ENCODE measurements around the gene FAF1. TPM values are rescaled to one million over a fixed set of nuclear protein-coding genes. Genes with fewer than 3 reads are reported as not detected.

FAF1 gene
- total and polyA plus RNA-seq, 9 of the 15 experiments (the other 6 are each of a cell fraction or from before 2014, with no cell fraction given), result 48.7 to 225 (median 118) TPM

GRCh38 chr1:50488356-50488755 is 471.7 kb downstream of the FAF1 start:
- FAIRE-seq (no peak), DNase-seq (ENCODE audit: extremely low read depth in 1 of 4, low spot score in 3 of 4) (no peak), ATAC-seq (no peak)
- Histone ChIP-seq H4K20me1 (replicated peaks; ENCODE audit: control insufficient read depth, insufficient read depth, low read length) (no peaks in the 10 kb centered on the region), H3K9ac (ENCODE audit: insufficient read depth in 1 of 2, low read depth in 2 of 2, low read length in 2 of 2) (no peak overlapping the region), H3K4me2 (ENCODE audit: insufficient read depth, low read length) (no peak overlapping the region), H3K79me2 (ENCODE audit: control insufficient read depth, insufficient read depth, low read length) (no peaks in the 10 kb centered on the region), H3K4me1 (replicated peaks in 1 of 2; ENCODE audit: control insufficient read depth in 2 of 2, insufficient read depth in 2 of 2, low read length in 2 of 2) (no peaks in the 10 kb centered on the region), H3K36me3 (ENCODE audit: control insufficient read depth, insufficient read depth, low read length) (peaks cover 45% of the 10 kb centered on the region), H3K27ac (ENCODE audit: extremely low read depth, low read depth, low read length) (no peak overlapping the region), H2AFZ (ENCODE audit: low read depth, low read length) (no peak overlapping the region), H3K4me3 (no peak overlapping the region), H3K9me1 (ENCODE audit: control insufficient read depth, insufficient read depth, low read length) (no peaks in the 10 kb centered on the region), H3K27me3 (ENCODE audit: control insufficient read depth in 2 of 2, insufficient read depth in 2 of 2, low read length in 2 of 2) (no peaks in the 10 kb centered on the region), H3K9me3 (replicated peaks; ENCODE audit: control insufficient read depth, insufficient read depth, low read depth, low read length) (no peaks in the 10 kb centered on the region)
- in situ Hi-C loops (cut with MboI) (no loop called here), intact Hi-C loops (cut with micrococcal nuclease) (no loop called here)
- TF ChIP-seq HDAC8 (tag; IDR thresholded peaks at IDR 0.05), result no peak
- TF ChIP-seq HSF4 (CRISPR knock-in tag; IDR thresholded peaks at IDR 0.05; ENCODE audit: borderline replicate concordance), result no peak
- no peak for TF ChIP-seq ID3 (CRISPR knock-in tag; IDR thresholded peaks at IDR 0.05)
- TF ChIP-seq ID3 (tag; IDR thresholded peaks at IDR 0.05), result no peak
- WGBS (ENCODE audit: insufficient coverage, low coverage, missing lambda C conversion rate), result 92% methylated on average over 3 of the region's 3 CpGs
- CTCF ChIA-PET (ENCODE audit: low intra/inter-chr PET ratio), result no interaction called here
- no TSS peak for BruUV-seq (replicated peaks)
- POLR2A ChIA-PET, result interaction anchor here (1.5 to 3.8 kb wide), 2 partner anchors 11 to 14 kb away, joined by 4 to 8 read pairs; no protein-coding TSS in a partner anchor

GRCh38 chr1:50487725-50488124 is 472.3 kb downstream of the FAF1 start:
- Histone ChIP-seq H3K9ac (ENCODE audit: insufficient read depth in 1 of 2, low read depth in 2 of 2, low read length in 2 of 2) (no peak overlapping the region), H3K36me3 (ENCODE audit: control insufficient read depth, insufficient read depth, low read length) (peaks cover 45% of the 10 kb centered on the region), H3K4me3 (no peak overlapping the region), H4K20me1 (replicated peaks; ENCODE audit: control insufficient read depth, insufficient read depth, low read length) (no peaks in the 10 kb centered on the region), H3K4me1 (replicated peaks in 1 of 2; ENCODE audit: control insufficient read depth in 2 of 2, insufficient read depth in 2 of 2, low read length in 2 of 2) (no peaks in the 10 kb centered on the region), H3K27ac (ENCODE audit: extremely low read depth, low read depth, low read length) (no peak overlapping the region), H2AFZ (ENCODE audit: low read depth, low read length) (no peak overlapping the region), H3K9me3 (replicated peaks; ENCODE audit: control insufficient read depth, insufficient read depth, low read depth, low read length) (no peaks in the 10 kb centered on the region), H3K27me3 (ENCODE audit: control insufficient read depth in 2 of 2, insufficient read depth in 2 of 2, low read length in 2 of 2) (no peaks in the 10 kb centered on the region), H3K9me1 (ENCODE audit: control insufficient read depth, insufficient read depth, low read length) (no peaks in the 10 kb centered on the region), H3K79me2 (ENCODE audit: control insufficient read depth, insufficient read depth, low read length) (no peaks in the 10 kb centered on the region), H3K4me2 (ENCODE audit: insufficient read depth, low read length) (no peak overlapping the region)
- BruUV-seq (replicated peaks), result no TSS peak
- in situ Hi-C loops (cut with MboI) (no loop called here), intact Hi-C loops (cut with micrococcal nuclease) (no loop called here)
- ChIA-PET CTCF (ENCODE audit: low intra/inter-chr PET ratio) (no interaction called here), POLR2A (interaction anchor here (1.5 to 3.8 kb wide), 2 partner anchors 12 to 15 kb away, joined by 4 to 8 read pairs; no protein-coding TSS in a partner anchor)
- no peak for DNase-seq (ENCODE audit: extremely low read depth in 1 of 4, low spot score in 3 of 4)
- 86% methylated on average over 1 of the region's 1 CpG for WGBS (ENCODE audit: insufficient coverage, low coverage, missing lambda C conversion rate)
- FAIRE-seq, result no peak
- no peak for ATAC-seq
- TF ChIP-seq IRF2 (CRISPR knock-in tag; IDR thresholded peaks at IDR 0.05), result no peak
- no peak for TF ChIP-seq ATF1 (CRISPR knock-in tag; IDR thresholded peaks at IDR 0.05)
- no peak for TF ChIP-seq ATF1 (tag; IDR thresholded peaks at IDR 0.05)
- TF ChIP-seq ETV5 (CRISPR knock-in tag; IDR thresholded peaks at IDR 0.05; ENCODE audit: low read depth), result no peak
- no peak for TF ChIP-seq ZFP1 (CRISPR knock-in tag; IDR thresholded peaks at IDR 0.05)
- TF ChIP-seq THRAP3 (IDR thresholded peaks at IDR 0.05; ENCODE audit: borderline replicate concordance), result no peak
- TF ChIP-seq ZNF518B (CRISPR knock-in tag; IDR thresholded peaks at IDR 0.05), result no peak
- TF ChIP-seq POLR3A (IDR thresholded peaks at IDR 0.05; ENCODE audit: borderline replicate concordance, extremely low read depth, insufficient read depth, insufficient read length), result no peak
- no peak for TF ChIP-seq FOS (IDR thresholded peaks at IDR 0.05; ENCODE audit: extremely low read depth, insufficient read length)
- no peak for TF ChIP-seq LEF1 (IDR thresholded peaks at IDR 0.05)

Measured in K562 (cell line).